Panc1 (cell line): ENCODE data around the gene LRRC3. TPM values are rescaled to one million over a fixed set of nuclear protein-coding genes. Genes with fewer than 3 reads are reported as not detected.

Experiments
- ATAC-seq: fragments of 200-7000 bp; cut with Tn5 transposase; 2 replicates; pipeline ENCODE4 v1.9.1; 2020; ENCODE audit warnings: mild to moderate bottlenecking, moderate library complexity
- BruUV-seq: library from RNA; stranded (reverse); fragments of 400-500 nt; replicated peaks from 2 replicates; lab custom pipeline; 2021; lab: Mats Ljungman, UMichigan
- CTCF ChIA-PET: fragments of 300-600 bp; sonication (Branson Sonifier 250); formaldehyde crosslinking; loops from one replicate; lab custom pipeline; 2022; ENCODE audit warnings: antibody characterized with exemption; lab: Charles Lee
- POLR2A ChIA-PET: fragments of 300-600 bp; sonication (Branson Sonifier 250); formaldehyde crosslinking; loops from one replicate; lab custom pipeline; 2022; ENCODE audit warnings: antibody characterized with exemption; lab: Charles Lee
- DNase-seq: peaks from one replicate; pipeline ENCODE4 v3.0.0-alpha.2; 2010; ENCODE audit warnings: low read depth, low spot score
- H3K27ac ChIP-seq: 2 replicates; pipeline ENCODE4 v1.5.1; 2011; ENCODE audit warnings: mild to moderate bottlenecking, low read length, inconsistent platforms
- H3K27me3 ChIP-seq: fragments of 200-500 bp; sonication (Bioruptor generic); 2 replicates; pipeline ENCODE4 v1.6.0; 2014; ENCODE audit warnings: low read length, inconsistent platforms; ENCODE audit not compliant: control insufficient read depth, insufficient read depth
- H3K36me3 ChIP-seq: fragments of 200-500 bp; sonication (Bioruptor generic); 2 replicates; pipeline ENCODE4 v1.5.1; 2014; ENCODE audit warnings: inconsistent platforms, mild to moderate bottlenecking, low read length, moderate library complexity; ENCODE audit not compliant: control insufficient read depth, insufficient read depth
- H3K4me1 ChIP-seq: 2 replicates; pipeline ENCODE4 v1.5.1; 2011; ENCODE audit warnings: inconsistent platforms, mild to moderate bottlenecking, low read length, moderate library complexity; ENCODE audit not compliant: control insufficient read depth, insufficient read depth
- H3K4me3 ChIP-seq, 2 experiments: 2 replicates each; pipeline ENCODE4 v1.5.1; 2011 to 2012; ENCODE audit warnings: low read depth in 2 of 2, low read length in 2 of 2, mild to moderate bottlenecking in 2 of 2, inconsistent platforms in 1 of 2, moderate library complexity in 1 of 2
- H3K9me3 ChIP-seq: fragments of 200-500 bp; sonication (Bioruptor generic); 2 replicates; pipeline ENCODE4 v1.5.1; 2014; ENCODE audit warnings: low read depth, mild to moderate bottlenecking, inconsistent platforms, low read length, moderate library complexity; ENCODE audit not compliant: control insufficient read depth, insufficient read depth
- POLR2AphosphoS5 ChIP-seq: IDR thresholded peaks from 2 replicates; pipeline ENCODE4 v1.6.1; 2012; ENCODE audit warnings: mild to moderate bottlenecking, low read depth, low read length, moderate library complexity
- SIN3A ChIP-seq: IDR thresholded peaks from 2 replicates; pipeline ENCODE4 v1.6.1; 2012; ENCODE audit warnings: low read depth, mild to moderate bottlenecking, low read length, moderate library complexity, borderline replicate concordance; ENCODE audit not compliant: insufficient read depth
- TCF7L2 ChIP-seq: IDR thresholded peaks from 2 replicates; pipeline ENCODE4 v1.6.1; 2011; ENCODE audit warnings: mild to moderate bottlenecking, low read depth, low read length, inconsistent platforms
- in situ Hi-C: cut with HindIII; loops from 2 replicates; pipeline ENCODE4 v1.10.0; 2016; ENCODE audit warnings: low sequenced_read_pairs, low pct_unique_long_range_greater_than_20kb
- intact Hi-C: fragments of 100-400 bp; cut with micrococcal nuclease; formaldehyde crosslinking; loops from one replicate; pipeline ENCODE4 v1.10.0; 2022; ENCODE audit not compliant: unreplicated experiment
- total RNA-seq: library from RNA; stranded (reverse); gene quantifications from one replicate; pipeline ENCODE4 v1.2.1, GENCODE V29; 2021; ENCODE audit not compliant: unreplicated experiment
- TF ChIP-seq, protein P1 (sequence below): fragments of 450-650 bp; IDR thresholded peaks from 2 replicates; pipeline ENCODE4 v1.5.1; 2017; ENCODE audit warnings: mild to moderate bottlenecking
- TF ChIP-seq, protein P2 (sequence below), 2 experiments: IDR thresholded peaks; 2 replicates each; pipeline ENCODE4 v1.6.1; 2011 to 2012; ENCODE audit warnings: low read depth in 2 of 2, control low read depth in 1 of 2, low read length in 1 of 2, mild to moderate bottlenecking in 1 of 2, moderate library complexity in 1 of 2; ENCODE audit not compliant: insufficient read depth in 1 of 2

The LRRC3 gene
- total RNA-seq, 1 experiment from 2014 or later = 3.3 TPM

DNA sequence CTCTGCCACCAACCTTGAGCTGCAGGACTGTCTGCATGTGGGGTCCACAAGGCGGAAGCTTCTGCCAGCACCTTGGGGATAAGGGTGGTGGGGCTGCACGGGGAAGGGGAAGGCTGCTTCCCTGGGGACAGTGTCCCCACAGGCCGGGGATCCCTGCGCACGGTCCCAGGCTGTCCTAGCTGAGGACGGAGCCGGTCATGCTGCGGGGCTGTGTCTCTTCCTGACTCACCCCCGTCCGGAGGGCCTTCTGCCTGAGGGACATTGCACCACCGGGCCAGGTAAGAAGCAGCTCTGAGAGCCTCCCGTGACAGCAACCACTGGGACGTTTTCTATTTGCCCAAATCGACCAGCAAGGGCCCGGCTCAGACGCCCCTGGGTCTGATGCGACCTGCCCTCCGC, 54.8 kb downstream of the LRRC3 start:
- H3K9me3 ChIP-seq = no peaks in the 10 kb centered on the region
- intact Hi-C loops = loop anchor here (5.0 to 10.0 kb wide), 2 partner anchors 232 to 275 kb away; no protein-coding TSS in a partner anchor
- H3K27ac ChIP-seq = no peak overlapping the region
- CTCF ChIA-PET = interaction anchor here (1.3 to 1.5 kb wide), 2 partner anchors 232 to 283 kb away, joined by 3 to 8 read pairs; no protein-coding TSS in a partner anchor
- TF ChIP-seq, protein P1, sequence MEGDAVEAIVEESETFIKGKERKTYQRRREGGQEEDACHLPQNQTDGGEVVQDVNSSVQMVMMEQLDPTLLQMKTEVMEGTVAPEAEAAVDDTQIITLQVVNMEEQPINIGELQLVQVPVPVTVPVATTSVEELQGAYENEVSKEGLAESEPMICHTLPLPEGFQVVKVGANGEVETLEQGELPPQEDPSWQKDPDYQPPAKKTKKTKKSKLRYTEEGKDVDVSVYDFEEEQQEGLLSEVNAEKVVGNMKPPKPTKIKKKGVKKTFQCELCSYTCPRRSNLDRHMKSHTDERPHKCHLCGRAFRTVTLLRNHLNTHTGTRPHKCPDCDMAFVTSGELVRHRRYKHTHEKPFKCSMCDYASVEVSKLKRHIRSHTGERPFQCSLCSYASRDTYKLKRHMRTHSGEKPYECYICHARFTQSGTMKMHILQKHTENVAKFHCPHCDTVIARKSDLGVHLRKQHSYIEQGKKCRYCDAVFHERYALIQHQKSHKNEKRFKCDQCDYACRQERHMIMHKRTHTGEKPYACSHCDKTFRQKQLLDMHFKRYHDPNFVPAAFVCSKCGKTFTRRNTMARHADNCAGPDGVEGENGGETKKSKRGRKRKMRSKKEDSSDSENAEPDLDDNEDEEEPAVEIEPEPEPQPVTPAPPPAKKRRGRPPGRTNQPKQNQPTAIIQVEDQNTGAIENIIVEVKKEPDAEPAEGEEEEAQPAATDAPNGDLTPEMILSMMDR = no peak
- no peak for TF ChIP-seq TCF7L2
- TF ChIP-seq POLR2AphosphoS5 = no peak
- TF ChIP-seq, protein P2, sequence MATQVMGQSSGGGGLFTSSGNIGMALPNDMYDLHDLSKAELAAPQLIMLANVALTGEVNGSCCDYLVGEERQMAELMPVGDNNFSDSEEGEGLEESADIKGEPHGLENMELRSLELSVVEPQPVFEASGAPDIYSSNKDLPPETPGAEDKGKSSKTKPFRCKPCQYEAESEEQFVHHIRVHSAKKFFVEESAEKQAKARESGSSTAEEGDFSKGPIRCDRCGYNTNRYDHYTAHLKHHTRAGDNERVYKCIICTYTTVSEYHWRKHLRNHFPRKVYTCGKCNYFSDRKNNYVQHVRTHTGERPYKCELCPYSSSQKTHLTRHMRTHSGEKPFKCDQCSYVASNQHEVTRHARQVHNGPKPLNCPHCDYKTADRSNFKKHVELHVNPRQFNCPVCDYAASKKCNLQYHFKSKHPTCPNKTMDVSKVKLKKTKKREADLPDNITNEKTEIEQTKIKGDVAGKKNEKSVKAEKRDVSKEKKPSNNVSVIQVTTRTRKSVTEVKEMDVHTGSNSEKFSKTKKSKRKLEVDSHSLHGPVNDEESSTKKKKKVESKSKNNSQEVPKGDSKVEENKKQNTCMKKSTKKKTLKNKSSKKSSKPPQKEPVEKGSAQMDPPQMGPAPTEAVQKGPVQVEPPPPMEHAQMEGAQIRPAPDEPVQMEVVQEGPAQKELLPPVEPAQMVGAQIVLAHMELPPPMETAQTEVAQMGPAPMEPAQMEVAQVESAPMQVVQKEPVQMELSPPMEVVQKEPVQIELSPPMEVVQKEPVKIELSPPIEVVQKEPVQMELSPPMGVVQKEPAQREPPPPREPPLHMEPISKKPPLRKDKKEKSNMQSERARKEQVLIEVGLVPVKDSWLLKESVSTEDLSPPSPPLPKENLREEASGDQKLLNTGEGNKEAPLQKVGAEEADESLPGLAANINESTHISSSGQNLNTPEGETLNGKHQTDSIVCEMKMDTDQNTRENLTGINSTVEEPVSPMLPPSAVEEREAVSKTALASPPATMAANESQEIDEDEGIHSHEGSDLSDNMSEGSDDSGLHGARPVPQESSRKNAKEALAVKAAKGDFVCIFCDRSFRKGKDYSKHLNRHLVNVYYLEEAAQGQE (IDR thresholded peaks at IDR 0.05; ENCODE audit: insufficient read depth in 1 of 2, low read depth in 2 of 2, low read length in 1 of 2) = no peak
- TF ChIP-seq SIN3A = no peak
- DNase-seq = no peak
- no peaks in the 10 kb centered on the region for H3K4me1 ChIP-seq
- POLR2A ChIA-PET = no interaction called here
- H3K36me3 ChIP-seq = no peaks in the 10 kb centered on the region
- in situ Hi-C loops = no loop called here
- H3K4me3 ChIP-seq = no peak overlapping the region
- BruUV-seq = no TSS peak
- ATAC-seq = 0 out of 2 replicates have a peak, but pooled peaks have one; percentile 13
- no peaks in the 10 kb centered on the region for H3K27me3 ChIP-seq

DNA sequence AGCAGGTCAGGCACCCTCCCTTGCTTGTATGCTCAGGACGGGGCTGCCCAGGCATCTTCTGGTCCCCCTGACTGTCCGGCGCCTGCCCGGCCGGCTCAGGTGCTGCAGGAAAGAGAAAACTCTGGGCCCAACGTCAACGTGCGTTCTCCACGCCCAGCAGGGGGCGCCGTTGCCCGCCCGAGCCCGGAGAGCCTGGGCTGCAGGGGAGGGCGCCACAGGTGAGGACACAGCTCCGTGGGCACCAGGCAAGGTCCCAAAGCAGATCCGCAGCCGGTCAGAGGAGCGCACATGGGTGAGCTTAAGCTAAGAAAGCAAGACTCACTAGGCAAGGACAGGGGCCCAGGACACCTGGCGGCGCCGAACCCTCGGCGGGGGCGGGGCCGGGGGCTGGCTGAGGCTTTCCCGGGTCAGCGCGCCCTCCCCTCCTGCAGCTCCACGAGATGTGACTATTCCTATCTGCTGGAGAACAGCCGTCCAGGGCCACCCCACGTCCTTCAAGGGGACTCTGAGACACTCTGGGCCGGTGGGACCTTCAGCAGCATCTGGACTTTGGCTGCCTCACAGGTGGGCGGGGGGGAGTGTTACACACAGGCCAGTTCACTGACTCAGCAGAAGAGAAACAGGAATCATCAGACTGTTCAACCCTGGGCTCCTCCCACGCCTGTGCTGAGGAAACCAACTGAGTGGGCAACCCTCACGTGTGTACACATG, 55.4 kb downstream of the LRRC3 start:
- intact Hi-C loops = loop anchor here (5.0 to 10.0 kb wide), 2 partner anchors 232 to 274 kb away; no protein-coding TSS in a partner anchor
- H3K27ac ChIP-seq = no peak overlapping the region
- TF ChIP-seq, protein P1 = peak; percentile 86
- no peak for TF ChIP-seq POLR2AphosphoS5
- ATAC-seq = peak; percentile 79
- POLR2A ChIA-PET = no interaction called here
- H3K36me3 ChIP-seq = no peaks in the 10 kb centered on the region
- no peak for DNase-seq
- in situ Hi-C loops = no loop called here
- H3K9me3 ChIP-seq = no peaks in the 10 kb centered on the region
- no peaks in the 10 kb centered on the region for H3K4me1 ChIP-seq
- H3K4me3 ChIP-seq = no peak overlapping the region
- no TSS peak for BruUV-seq
- no peaks in the 10 kb centered on the region for H3K27me3 ChIP-seq
- CTCF ChIA-PET = interaction anchor here (1.3 to 1.5 kb wide), 2 partner anchors 232 to 282 kb away, joined by 3 to 8 read pairs; no protein-coding TSS in a partner anchor
